Endodermal cell (in vitro differentiated cells): ENCODE data around the gene SLC38A4. TPM values are rescaled to one million over a fixed set of nuclear protein-coding genes. Genes with fewer than 3 reads are reported as not detected.

Experiments used
- DNase-seq: peaks from one replicate; pipeline ENCODE4 v3.0.0-alpha.2; 2017
- H3K27ac ChIP-seq: 2 replicates; pipeline ENCODE4 v1.5.1; 2013; ENCODE audit warnings: mild to moderate bottlenecking, low read depth, low read length, moderate library complexity
- H3K27me3 ChIP-seq: 2 replicates; pipeline ENCODE4 v1.6.1; 2013; ENCODE audit warnings: mild to moderate bottlenecking, low read length, moderate library complexity; ENCODE audit not compliant: insufficient read depth, control insufficient read depth, poor library complexity, severe bottlenecking
- H3K36me3 ChIP-seq: 2 replicates; pipeline ENCODE4 v1.7.0; 2013; ENCODE audit warnings: mild to moderate bottlenecking, low read length, moderate library complexity; ENCODE audit not compliant: control insufficient read depth, insufficient read depth
- H3K4me1 ChIP-seq: one replicate; pipeline ENCODE4 v1.7.0; 2013; ENCODE audit warnings: low read length; ENCODE audit not compliant: control insufficient read depth, insufficient read depth
- H3K4me3 ChIP-seq: 2 replicates; pipeline ENCODE4 v1.5.1; 2013; ENCODE audit warnings: mild to moderate bottlenecking, low read length, moderate library complexity
- H3K9ac ChIP-seq: 2 replicates; pipeline ENCODE4 v1.6.1; 2013; ENCODE audit warnings: mild to moderate bottlenecking, low read length, moderate library complexity; ENCODE audit not compliant: poor library complexity, severe bottlenecking; ENCODE audit errors: extremely low read depth
- H3K9me3 ChIP-seq: 2 replicates; pipeline ENCODE4 v1.6.1; 2013; ENCODE audit warnings: mild to moderate bottlenecking, low read length, moderate library complexity; ENCODE audit not compliant: control insufficient read depth
- H3K27ac Mint-ChIP-seq: 2 replicates; pipeline ENCODE4 v1.8.0; 2020; ENCODE audit warnings: mixed read lengths
- H3K27me3 Mint-ChIP-seq: 2 replicates; pipeline ENCODE4 v1.8.0; 2021; ENCODE audit warnings: mild to moderate bottlenecking, mixed read lengths; ENCODE audit not compliant: insufficient read depth
- H3K36me3 Mint-ChIP-seq: 2 replicates; pipeline ENCODE4 v1.8.0; 2020; ENCODE audit warnings: low read depth, mixed read lengths
- H3K4me1 Mint-ChIP-seq: 2 replicates; pipeline ENCODE4 v1.8.0; 2020; ENCODE audit warnings: mixed read lengths
- H3K4me3 Mint-ChIP-seq: 2 replicates; pipeline ENCODE4 v1.8.0; 2020; ENCODE audit warnings: mild to moderate bottlenecking, moderate library complexity, mixed read lengths
- H3K9me3 Mint-ChIP-seq: 2 replicates; pipeline ENCODE4 v1.8.0; 2020; ENCODE audit warnings: mild to moderate bottlenecking, mixed read lengths
- CTCF ChIP-seq: fragments of 200-600 bp; sonication (generic); conservative IDR thresholded peaks from 2 replicates; pipeline ENCODE4 v1.5.0; 2021; ENCODE audit warnings: antibody characterized with exemption, mild to moderate bottlenecking
- WGBS, 2 experiments: methylation state at CpG; one replicate each; pipeline versions ENCODE4 v1.1.5 to v1.1.7; 2013; ENCODE audit warnings: missing lambda C conversion rate in 2 of 2, mixed read lengths in 1 of 2; ENCODE audit not compliant: insufficient coverage in 1 of 2, insufficient read length in 1 of 2; 5-methylcytosine and 5-hydroxymethylcytosine counted together
- total RNA-seq, 2 donors: library from RNA; stranded (reverse); fragmentation: NEBNext Ultra II Directional in 1 of 2; extraction: Animal tissue kit (Norgen Biotek cat#: 25700) in 1 of 2; gene quantifications; 2 replicates in 1 of 2; 3 replicates in 1 of 2; pipeline ENCODE4 v1.2.1, GENCODE V29; 2021

The SLC38A4 gene
- total RNA-seq, 2 donors from 2014 or later = 0.62 TPM; not detected in 1

- H3K27ac ChIP-seq = no peak overlapping the region
- H3K27me3 ChIP-seq = no peaks in the 10 kb centered on the region
- Mint-ChIP-seq H3K9me3 (no peaks in the 10 kb centered on the region), H3K4me1 (no peaks in the 10 kb centered on the region), H3K36me3 (no peaks in the 10 kb centered on the region), H3K27me3 (no peaks in the 10 kb centered on the region), H3K27ac (no peak overlapping the region), H3K4me3 (no peak overlapping the region)
- H3K4me3 ChIP-seq = no peak overlapping the region
- no peaks in the 10 kb centered on the region for H3K36me3 ChIP-seq
- no peak overlapping the region for H3K9ac ChIP-seq
- WGBS, 2 experiments = 89 to 94% methylated on average over 4 to 5 of the region's 5 CpGs
- no peak for TF ChIP-seq CTCF
- H3K4me1 ChIP-seq = no peaks in the 10 kb centered on the region
- DNase-seq = no peak
- no peaks in the 10 kb centered on the region for H3K9me3 ChIP-seq
These were observed 47.4 kb downstream of the SLC38A4 start for GRCh38 chr12:46778415-46778814.

- H3K36me3 Mint-ChIP-seq = no peaks in the 10 kb centered on the region
- H3K27ac ChIP-seq = no peak overlapping the region
- no peaks in the 10 kb centered on the region for H3K27me3 Mint-ChIP-seq
- no peaks in the 10 kb centered on the region for H3K27me3 ChIP-seq
- DNase-seq = no peak
- H3K9me3 Mint-ChIP-seq = no peaks in the 10 kb centered on the region
- TF ChIP-seq CTCF = no peak
- no peaks in the 10 kb centered on the region for H3K36me3 ChIP-seq
- no peak overlapping the region for H3K9ac ChIP-seq
- WGBS, 2 experiments = 71% methylated on average over 4 of the region's 4 CpGs; no CpG with 5 or more reads in 1 of the 2 experiments
- H3K9me3 ChIP-seq = no peaks in the 10 kb centered on the region
- no peak overlapping the region for H3K4me3 ChIP-seq
- H3K4me3 Mint-ChIP-seq = no peak overlapping the region
- H3K4me1 ChIP-seq = no peaks in the 10 kb centered on the region
- no peaks in the 10 kb centered on the region for H3K4me1 Mint-ChIP-seq
- H3K27ac Mint-ChIP-seq = no peak overlapping the region
These were observed 48.2 kb downstream of the SLC38A4 start for GRCh38 chr12:46777587-46777986.

- TF ChIP-seq CTCF = no peak
- H3K27ac Mint-ChIP-seq = no peak overlapping the region
- no peak overlapping the region for H3K4me3 ChIP-seq
- H3K4me1 ChIP-seq = no peaks in the 10 kb centered on the region
- H3K36me3 Mint-ChIP-seq = no peaks in the 10 kb centered on the region
- no peaks in the 10 kb centered on the region for H3K27me3 Mint-ChIP-seq
- DNase-seq = no peak
- no peaks in the 10 kb centered on the region for H3K9me3 ChIP-seq
- H3K27ac ChIP-seq = no peak overlapping the region
- H3K9me3 Mint-ChIP-seq = no peaks in the 10 kb centered on the region
- 94 to 100% methylated on average over 1 to 3 of the region's 3 CpGs for WGBS, 2 experiments
- peaks cover 7% of the 10 kb centered on the region for H3K4me1 Mint-ChIP-seq
- H3K36me3 ChIP-seq = no peaks in the 10 kb centered on the region
- no peak overlapping the region for H3K9ac ChIP-seq
- no peak overlapping the region for H3K4me3 Mint-ChIP-seq
- H3K27me3 ChIP-seq = no peaks in the 10 kb centered on the region
These were observed 50.0 kb downstream of the SLC38A4 start for GRCh38 chr12:46775796-46776195.
